Eye (tissue), 1 donor: ENCODE measurements around the gene FCAMR.

Experiments
- DNase-seq: peaks from one replicate; pipeline ENCODE4 v3.0.0-alpha.2; 2015

FCAMR gene

GRCh38 chr1:206970446-206970845 lies at the start of gene FCAMR:
TSS of gene FCAMR (minus strand) at chr1:206970460. CDS start at chr1:206970125, 335 bp downstream.
- no peak for DNase-seq

GRCh38 chr1:207019661-207020060 lies 49.4 kb upstream of the FCAMR start:
- no peak for DNase-seq

- DNase-seq: no peak
Observed at GRCh38 chr1:207019161-207019560, 48.9 kb upstream of the FCAMR start.

- no peak for DNase-seq
Observed at GRCh38 chr1:207018707-207019106, 48.4 kb upstream of the FCAMR start.

- no peak for DNase-seq
Observed at GRCh38 chr1:207017615-207018559, 47.6 kb upstream of the FCAMR start.

- DNase-seq: no peak
Observed at GRCh38 chr1:207015791-207016190, 45.5 kb upstream of the FCAMR start.

GRCh38 chr1:207014728-207015127 lies 44.5 kb upstream of the FCAMR start:
- DNase-seq: no peak

- no peak for DNase-seq
Observed at GRCh38 chr1:207013321-207014085, 43.2 kb upstream of the FCAMR start.

GRCh38 chr1:207010726-207011125 lies 40.5 kb upstream of the FCAMR start:
- no peak for DNase-seq

GRCh38 chr1:207009945-207010344 lies 39.7 kb upstream of the FCAMR start:
- no peak for DNase-seq

- DNase-seq: no peak
Observed at GRCh38 chr1:207009182-207009850, 39.1 kb upstream of the FCAMR start.

GRCh38 chr1:207007352-207008033 lies 37.2 kb upstream of the FCAMR start:
- peak; percentile 59 for DNase-seq

- no peak for DNase-seq
Observed at GRCh38 chr1:207006914-207007313, 36.7 kb upstream of the FCAMR start.

- DNase-seq: no peak
Observed at GRCh38 chr1:207006083-207006482, 35.8 kb upstream of the FCAMR start.

- peak; percentile 64 for DNase-seq
Observed at GRCh38 chr1:207004931-207005830, 34.9 kb upstream of the FCAMR start.

GRCh38 chr1:207003210-207003609 lies 33.0 kb upstream of the FCAMR start:
- no peak for DNase-seq

GRCh38 chr1:207002724-207003146 lies 32.5 kb upstream of the FCAMR start:
- DNase-seq: no peak

- DNase-seq: no peak
Observed at GRCh38 chr1:207001492-207002245, 31.4 kb upstream of the FCAMR start.

- no peak for DNase-seq
Observed at GRCh38 chr1:207000651-207001291, 30.5 kb upstream of the FCAMR start.

- DNase-seq: no peak
Observed at GRCh38 chr1:206998816-206999215, 28.6 kb upstream of the FCAMR start.
